Common myeloid progenitor, CD34-positive (primary cell): ENCODE data around the gene SERINC5.
"Not testable (repeated sequence)": the region's sequence is repeated elsewhere in the genome, so short reads cannot be mapped to it uniquely, and the experiment has no call there.

Experiments used
- CTCF ChIA-PET: fragments of 350-600 bp; sonication (Branson Sonifier 250); formaldehyde crosslinking; loops from one replicate; lab custom pipeline; 2021; ENCODE audit warnings: antibody characterized with exemption; lab: Charles Lee
- POLR2A ChIA-PET: fragments of 350-600 bp; sonication (Branson Sonifier 250); formaldehyde crosslinking; loops from one replicate; lab custom pipeline; 2021; ENCODE audit warnings: antibody characterized with exemption; lab: Charles Lee
- DNase-seq, 3 donors: peaks; one replicate each; pipeline versions ENCODE4 v3.0.0 to v3.0.0-alpha.2; 2013
- H3K27ac ChIP-seq, 2 experiments: 1 replicate in 1 of 2; 2 replicates in 1 of 2; pipeline ENCODE4 v1.7.0; 2013; ENCODE audit warnings: inconsistent platforms in 2 of 2, low read length in 2 of 2, mild to moderate bottlenecking in 2 of 2, low read depth in 1 of 2, moderate library complexity in 1 of 2; ENCODE audit not compliant: severe bottlenecking in 2 of 2, insufficient read depth in 1 of 2, poor library complexity in 1 of 2
- H3K27me3 ChIP-seq, 5 experiments: replicated peaks in 2 of 5; 1 replicate in 3 of 5; 2 replicates in 2 of 5; pipeline versions ENCODE4 v1.6.1 to v1.7.0; 2013; ENCODE audit warnings: low read length in 4 of 5, mild to moderate bottlenecking in 2 of 5, moderate library complexity in 2 of 5, inconsistent platforms in 1 of 5; ENCODE audit not compliant: insufficient read depth in 5 of 5, control insufficient read depth in 4 of 5
- H3K36me3 ChIP-seq, 4 experiments: 1 replicate in 2 of 4; 2 replicates in 2 of 4; pipeline versions ENCODE4 v1.6.1 to v1.7.0; 2013; ENCODE audit warnings: low read length in 3 of 4, control low read depth in 1 of 4, mild to moderate bottlenecking in 1 of 4; ENCODE audit not compliant: control insufficient read depth in 4 of 4, insufficient read depth in 4 of 4
- H3K4me1 ChIP-seq, 4 experiments: 1 replicate in 3 of 4; 2 replicates in 1 of 4; pipeline versions ENCODE4 v1.6.1 to v1.7.1; 2013; ENCODE audit warnings: low read length in 3 of 4, mild to moderate bottlenecking in 3 of 4, control low read depth in 1 of 4, inconsistent platforms in 1 of 4, moderate library complexity in 1 of 4; ENCODE audit not compliant: control insufficient read depth in 4 of 4, insufficient read depth in 4 of 4; ENCODE audit errors: control extremely low read depth in 1 of 4
- H3K4me3 ChIP-seq, 7 experiments: 1 replicate in 4 of 7; 2 replicates in 3 of 7; pipeline versions ENCODE4 v1.5.1 to v1.7.0; 2013; ENCODE audit warnings: mild to moderate bottlenecking in 7 of 7, low read length in 6 of 7, moderate library complexity in 6 of 7, inconsistent platforms in 2 of 7, low read depth in 2 of 7, control low read depth in 1 of 7; ENCODE audit not compliant: insufficient read depth in 4 of 7, control insufficient read depth in 1 of 7; ENCODE audit errors: extremely low read depth in 1 of 7
- H3K9me3 ChIP-seq, 5 experiments: 1 replicate in 4 of 5; 2 replicates in 1 of 5; pipeline versions ENCODE4 v1.6.1 to v1.7.1; 2013; ENCODE audit warnings: low read length in 4 of 5, mild to moderate bottlenecking in 2 of 5, inconsistent platforms in 1 of 5, low read depth in 1 of 5, moderate library complexity in 1 of 5; ENCODE audit not compliant: control insufficient read depth in 4 of 5, insufficient read depth in 2 of 5; ENCODE audit errors: control extremely low read depth in 1 of 5
- WGBS: methylation state at CpG from one replicate; pipeline ENCODE4 v1.1.5; 2013; ENCODE audit not compliant: insufficient coverage; 5-methylcytosine and 5-hydroxymethylcytosine counted together

Gene SERINC5

GRCh38 chr5:80141147-80141671, 114.6 kb downstream of the SERINC5 start:
- no peak overlapping the region for H3K4me3 ChIP-seq
- CTCF ChIA-PET = interaction anchor here (0.8 to 1.7 kb wide), 3 partner anchors 45 to 587 kb away, joined by 3 to 5 read pairs (median 3); no protein-coding TSS in a partner anchor
- WGBS = 89% methylated on average over 12 of the region's 13 CpGs
- no peak overlapping the region for H3K27ac ChIP-seq
- DNase-seq = no peak
- H3K4me1 ChIP-seq = peaks cover 3 to 15% (median 5%) of the 10 kb centered on the region in 4 experiments
- no peaks in the 10 kb centered on the region for H3K9me3 ChIP-seq
- peaks cover 3 to 34% (median 17%) of the 10 kb centered on the region in 4 experiments for H3K36me3 ChIP-seq
- POLR2A ChIA-PET = no interaction called here
- no peaks in the 10 kb centered on the region for H3K27me3 ChIP-seq

DNA sequence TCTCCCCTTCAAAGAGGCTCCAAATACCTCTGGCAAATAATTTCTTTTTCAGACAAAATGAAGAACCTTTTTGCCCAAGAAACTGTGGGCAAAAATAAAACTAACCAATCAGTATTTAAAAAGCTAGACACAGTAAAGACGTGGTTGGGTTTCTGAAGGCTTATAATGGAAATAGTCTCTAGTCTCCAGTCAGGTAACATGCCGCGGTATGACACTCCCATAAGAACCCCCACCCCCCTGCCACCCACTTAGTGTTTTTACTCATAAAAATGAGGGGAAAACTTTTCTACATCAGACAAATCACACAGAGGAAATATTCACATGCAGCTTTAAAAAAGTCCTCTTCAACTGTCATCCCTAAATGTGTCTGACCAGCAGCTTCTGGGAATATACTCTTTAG, 115.4 kb downstream of the SERINC5 start:
- peaks cover 0 to 29% (median 15%) of the 10 kb centered on the region in 4 experiments for H3K36me3 ChIP-seq
- H3K9me3 ChIP-seq = no peaks in the 10 kb centered on the region
- H3K4me1 ChIP-seq = peaks cover 3 to 22% (median 11%) of the 10 kb centered on the region in 4 experiments
- no peak for DNase-seq
- POLR2A ChIA-PET = no interaction called here
- CTCF ChIA-PET = interaction anchor here (0.8 to 1.2 kb wide), 2 partner anchors 45 to 586 kb away, joined by 3 to 5 read pairs; no protein-coding TSS in a partner anchor
- 50% methylated on average over 2 of the region's 3 CpGs for WGBS
- no peaks in the 10 kb centered on the region for H3K27me3 ChIP-seq
- H3K27ac ChIP-seq = no peak overlapping the region
- no peak overlapping the region for H3K4me3 ChIP-seq

- Histone ChIP-seq H3K4me1 (peaks cover 4 to 28% (median 17%) of the 10 kb centered on the region in 4 experiments), H3K27ac (no peak overlapping the region), H3K4me3 (no peak overlapping the region), H3K36me3 (peaks cover 0 to 26% (median 12%) of the 10 kb centered on the region in 4 experiments), H3K9me3 (no peaks in the 10 kb centered on the region), H3K27me3 (no peaks in the 10 kb centered on the region)
- WGBS = no CpG with 5 or more reads among the region's 2 CpGs
- CTCF ChIA-PET = interaction anchor here (1.2 kb wide), 1 partner anchor 16 kb away, joined by 3 read pairs; no protein-coding TSS in a partner anchor
- no peak for DNase-seq
- POLR2A ChIA-PET = no interaction called here
These were observed 116.3 kb downstream of the SERINC5 start for GRCh38 chr5:80139466-80139972.

DNA sequence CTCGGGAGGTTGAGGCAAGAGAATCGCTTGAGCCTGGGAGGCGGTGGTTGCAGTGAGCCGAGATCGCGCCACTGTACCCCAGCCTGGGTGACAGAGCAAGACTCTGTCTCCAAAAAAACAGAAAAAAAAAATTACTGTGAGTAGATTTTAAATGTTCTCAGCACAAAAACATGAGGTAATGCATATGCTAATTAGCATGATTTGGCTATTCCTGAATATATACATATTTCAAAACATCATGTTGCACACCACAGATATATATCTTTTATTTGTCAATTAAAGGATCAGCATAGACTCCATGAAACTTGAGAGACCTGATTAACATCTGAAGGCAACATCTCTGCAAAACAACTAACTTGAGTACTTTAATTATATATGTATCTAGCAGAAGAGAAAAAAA, 117.4 kb downstream of the SERINC5 start:
- peaks cover 0 to 16% (median 5%) of the 10 kb centered on the region in 4 experiments for H3K36me3 ChIP-seq
- H3K4me3 ChIP-seq = no peak overlapping the region
- ChIA-PET POLR2A (no interaction called here), CTCF (no interaction called here)
- H3K4me1 ChIP-seq = peaks cover 4 to 28% (median 17%) of the 10 kb centered on the region in 4 experiments
- no peak for DNase-seq
- no peaks in the 10 kb centered on the region for H3K9me3 ChIP-seq
- H3K27ac ChIP-seq = no peak overlapping the region
- no peaks in the 10 kb centered on the region for H3K27me3 ChIP-seq
- WGBS = 100% methylated on average over 1 of the region's 6 CpGs

DNA sequence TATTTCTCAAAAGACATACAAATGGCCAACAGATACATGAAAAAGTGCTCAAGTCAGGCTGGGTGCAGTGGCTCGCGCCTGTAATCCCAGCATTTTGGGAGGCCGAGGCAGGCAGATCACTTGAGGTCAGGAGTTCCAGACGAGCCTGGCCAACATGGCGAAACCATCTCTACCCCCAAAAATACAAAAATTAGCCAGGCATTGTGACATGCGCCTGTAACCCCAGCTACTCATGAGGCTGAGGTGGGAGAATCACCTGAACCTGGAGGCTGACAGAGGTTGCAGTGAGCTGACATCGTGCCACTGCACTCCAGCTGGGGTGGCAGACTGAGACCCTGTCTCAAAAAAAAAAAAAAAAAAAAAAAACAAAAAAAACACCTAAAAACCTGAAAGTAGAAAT, 119.0 kb downstream of the SERINC5 start:
- H3K4me1 ChIP-seq = peaks cover 4 to 28% (median 17%) of the 10 kb centered on the region in 4 experiments
- H3K36me3 ChIP-seq, H3K4me3 ChIP-seq, H3K9me3 ChIP-seq, H3K27ac ChIP-seq, DNase-seq, H3K27me3 ChIP-seq, POLR2A ChIA-PET: not testable (repeated sequence)
- WGBS = 93% methylated on average over 3 of the region's 7 CpGs
- CTCF ChIA-PET = interaction anchor here (0.6 kb wide), 1 partner anchor 22 kb away, joined by 5 read pairs; no protein-coding TSS in a partner anchor

GRCh38 chr5:80134876-80135275, 121.0 kb downstream of the SERINC5 start:
- ChIA-PET POLR2A (no interaction called here), CTCF (no interaction called here)
- H3K27ac ChIP-seq = no peak overlapping the region
- H3K4me1 ChIP-seq = peaks cover 4 to 28% (median 17%) of the 10 kb centered on the region in 4 experiments
- no peaks in the 10 kb centered on the region for H3K27me3 ChIP-seq
- peaks cover 0 to 3% (median 0%) of the 10 kb centered on the region in 4 experiments for H3K36me3 ChIP-seq
- DNase-seq = no peak
- WGBS = 73% methylated on average over 3 of the region's 3 CpGs
- H3K9me3 ChIP-seq = peaks cover 0 to 6% (median 0%) of the 10 kb centered on the region in 5 experiments
- H3K4me3 ChIP-seq = no peak overlapping the region

GRCh38 chr5:80129146-80129545, 126.7 kb downstream of the SERINC5 start:
- peaks cover 0 to 15% (median 0%) of the 10 kb centered on the region in 4 experiments for H3K4me1 ChIP-seq
- H3K27ac ChIP-seq = no peak overlapping the region
- WGBS = 100% methylated on average over 3 of the region's 5 CpGs
- POLR2A ChIA-PET = no interaction called here
- H3K27me3 ChIP-seq = no peaks in the 10 kb centered on the region
- no peaks in the 10 kb centered on the region for H3K36me3 ChIP-seq
- peaks cover 0 to 6% (median 0%) of the 10 kb centered on the region in 5 experiments for H3K9me3 ChIP-seq
- DNase-seq = no peak
- CTCF ChIA-PET = interaction anchor here (0.9 kb wide), 1 partner anchor 125 kb away, joined by 3 read pairs; no protein-coding TSS in a partner anchor
- no peak overlapping the region for H3K4me3 ChIP-seq
